Activated naive CD4-positive, alpha-beta T cell treated with anti-CD3 and anti-CD28 coated beads, Interleukin-2, amount 50 U/mL, for 16 hours (primary cell): ENCODE data around the gene SLC25A34.

ENCODE experiments used
- DNase-seq: peaks from one replicate; pipeline ENCODE4 v3.0.0-alpha.2; 2020

Gene SLC25A34

GRCh38 chr1:15777909-15778707 is 42.0 kb downstream of the SLC25A34 start:
- no peak for DNase-seq

GRCh38 chr1:15785683-15786082 is 49.6 kb downstream of the SLC25A34 start:
- DNase-seq, result no peak

GRCh38 chr1:15786581-15786980 is 50.5 kb downstream of the SLC25A34 start:
- no peak for DNase-seq

- no peak for DNase-seq
Measured at GRCh38 chr1:15788624-15789301, 52.7 kb downstream of the SLC25A34 start.
